GM18505 (cell line): ENCODE data around the gene MET.

Experiments
- ATAC-seq: cut with Tn5 transposase; IDR thresholded peaks from one replicate; pipeline ENCODE4 v1.9.1; 2021; ENCODE audit not compliant: unreplicated experiment
- POLR2A ChIP-seq: IDR thresholded peaks from 4 replicates; pipeline ENCODE4 v1.6.1; 2011; ENCODE audit warnings: borderline replicate concordance; ENCODE audit not compliant: insufficient read depth, insufficient read length; ENCODE audit errors: extremely low read depth

The MET gene

DNA sequence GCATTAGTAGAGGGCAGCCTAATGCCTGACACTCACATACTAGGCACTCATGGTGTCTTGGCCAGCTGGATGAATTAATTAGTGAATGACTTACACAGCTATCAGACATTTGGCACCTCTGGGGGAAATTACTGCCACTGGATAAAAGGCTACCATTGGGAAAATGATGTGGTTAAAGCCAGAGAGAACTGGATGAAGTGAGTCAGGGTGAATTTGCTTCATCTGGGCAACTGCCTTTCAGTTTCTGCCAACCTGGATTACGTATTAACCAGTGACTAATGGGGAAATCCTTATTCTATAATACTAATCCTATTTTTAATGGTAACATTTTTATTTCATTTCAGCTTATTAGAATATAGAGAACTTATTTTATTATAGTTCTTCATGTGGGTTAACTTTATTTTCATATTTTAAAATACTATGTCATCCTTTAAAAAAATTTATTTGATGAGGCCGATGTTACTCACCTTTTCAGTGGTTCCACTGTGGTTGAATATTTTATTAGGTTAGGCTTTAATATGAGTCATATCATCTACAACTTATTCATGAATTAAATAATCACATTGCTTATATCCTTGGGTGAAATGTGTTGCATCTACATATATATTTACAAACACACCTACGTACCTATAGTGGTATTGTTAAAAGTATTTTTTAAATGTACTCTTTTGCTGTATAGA, 104.8 kb downstream of the MET start:
- no peak for ATAC-seq

GRCh38 chr7:116777651-116778281, 105.8 kb downstream of the MET start:
- TF ChIP-seq POLR2A = no peak

More for the DNA sequence above, 104.8 kb downstream of the MET start:
- no peak for TF ChIP-seq POLR2A

GRCh38 chr7:116779216-116779615, 107.2 kb downstream of the MET start:
- TF ChIP-seq POLR2A = no peak
- ATAC-seq = no peak

More at GRCh38 chr7:116777651-116778281, 105.8 kb downstream of the MET start:
- no peak for ATAC-seq

DNA sequence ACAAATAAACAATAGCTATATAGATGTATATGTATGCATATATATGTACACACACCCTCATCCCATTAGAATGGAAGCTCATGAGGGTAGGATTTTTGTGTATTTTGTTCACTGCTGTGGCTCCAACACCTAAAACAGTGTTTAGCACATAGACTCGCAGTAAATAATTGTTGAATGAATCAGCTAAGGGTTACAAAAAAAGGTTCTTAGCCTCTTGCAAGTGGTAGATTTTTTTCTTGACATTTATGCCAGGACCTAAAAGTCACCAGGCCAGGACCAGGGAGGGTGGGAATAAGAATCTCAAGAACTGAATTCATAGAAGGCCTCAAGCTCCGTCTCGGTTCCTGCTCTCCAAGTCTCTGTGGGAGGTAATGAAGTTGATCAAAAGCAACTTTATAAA, 107.9 kb downstream of the MET start:
- TF ChIP-seq POLR2A = no peak
- ATAC-seq = no peak

DNA sequence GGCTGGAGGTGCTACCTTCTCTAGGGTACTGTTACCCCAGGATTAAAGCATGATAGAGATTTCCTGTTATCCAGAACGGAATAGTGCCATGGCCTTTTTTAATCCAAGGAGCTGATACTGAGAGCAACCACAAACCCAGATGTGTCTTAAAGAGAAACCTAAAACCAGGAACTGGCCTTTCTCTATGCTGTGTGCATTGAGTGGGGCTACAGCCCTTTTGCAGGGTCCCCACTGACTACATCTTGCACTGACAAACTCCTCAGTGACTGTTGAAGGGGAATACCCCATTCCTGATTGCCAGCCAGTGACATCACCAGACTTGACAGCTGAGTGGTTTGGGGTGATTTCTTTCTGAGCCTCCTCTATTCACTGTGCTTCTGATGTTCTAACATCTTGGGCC, 108.5 kb downstream of the MET start:
- TF ChIP-seq POLR2A = no peak
- no peak for ATAC-seq

DNA sequence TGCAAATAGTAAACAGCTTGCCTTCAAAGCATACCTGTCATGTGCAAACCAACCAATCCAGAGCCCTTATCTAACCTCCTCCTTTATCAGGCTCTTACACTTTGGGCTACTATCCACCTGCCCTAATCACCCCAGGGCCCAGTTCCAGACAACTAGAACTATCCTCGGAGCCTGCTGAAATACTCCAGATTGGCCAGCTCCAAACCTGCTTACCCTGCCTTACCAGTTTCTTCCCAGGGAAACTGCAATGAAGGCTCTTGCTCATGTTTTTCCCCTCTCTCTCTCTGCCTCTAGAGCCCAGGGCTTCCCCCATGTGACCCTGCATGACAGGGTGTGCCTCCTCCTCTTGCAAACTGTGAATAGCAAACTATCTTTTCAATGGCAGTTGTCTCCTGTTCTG, 109.0 kb downstream of the MET start:
- no peak for TF ChIP-seq POLR2A
- ATAC-seq = no peak

GRCh38 chr7:116781584-116781983, 109.6 kb downstream of the MET start:
- no peak for TF ChIP-seq POLR2A
- ATAC-seq = no peak

DNA sequence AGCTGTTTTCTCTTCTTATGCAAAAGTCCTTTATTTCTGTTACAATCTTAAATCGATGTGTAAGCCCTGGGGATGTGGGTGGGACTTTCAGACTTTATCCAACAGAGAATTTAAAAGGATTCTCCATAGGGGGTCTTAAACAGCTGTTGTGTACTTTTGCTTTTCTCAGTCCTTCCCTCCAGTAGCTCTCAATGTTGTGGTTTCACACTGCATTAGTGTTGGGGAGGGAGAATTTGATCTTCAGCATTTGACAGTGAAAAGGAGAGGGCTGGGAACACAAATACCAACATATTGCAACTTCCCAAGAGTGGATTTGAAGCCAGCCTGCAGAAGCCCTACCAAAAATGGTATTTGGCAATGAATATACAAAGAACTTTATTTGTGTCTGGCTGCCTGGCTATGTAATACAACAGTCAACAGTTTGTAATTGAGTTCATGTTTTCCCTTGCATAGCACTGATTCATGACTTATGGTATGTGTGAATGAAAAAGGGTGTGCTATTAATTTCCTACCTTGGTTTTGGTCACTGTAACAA, 110.2 kb downstream of the MET start:
- no peak for ATAC-seq
- TF ChIP-seq POLR2A = no peak

GRCh38 chr7:116783666-116784318, 111.8 kb downstream of the MET start:
- ATAC-seq = no peak
- TF ChIP-seq POLR2A = no peak

GRCh38 chr7:116784647-116785046, 112.7 kb downstream of the MET start:
- no peak for TF ChIP-seq POLR2A
- ATAC-seq = no peak

GRCh38 chr7:116785843-116786242, 113.8 kb downstream of the MET start:
- TF ChIP-seq POLR2A = no peak
- ATAC-seq = no peak

GRCh38 chr7:116786791-116787443, 114.9 kb downstream of the MET start:
- no peak for TF ChIP-seq POLR2A

DNA sequence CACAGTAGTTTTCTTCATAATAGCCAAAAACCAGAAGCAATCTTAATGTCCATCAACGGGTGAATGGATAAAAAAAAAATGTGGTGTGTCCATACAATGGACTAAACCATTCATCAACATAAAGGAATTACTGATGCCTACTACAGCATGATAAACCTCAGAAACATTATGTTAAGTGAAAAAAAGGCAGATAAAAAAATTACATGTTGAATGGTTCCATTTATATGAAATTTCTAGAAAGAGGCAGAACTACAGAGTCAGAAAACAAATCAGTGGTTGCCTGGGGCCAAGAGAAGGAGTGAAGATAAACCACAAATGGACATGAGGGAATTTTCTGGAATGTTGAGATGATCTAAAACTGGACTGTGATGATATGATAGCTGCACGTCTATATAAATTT, 115.9 kb downstream of the MET start:
- TF ChIP-seq POLR2A = no peak
- no peak for ATAC-seq

More at GRCh38 chr7:116786791-116787443, 114.9 kb downstream of the MET start:
- peak; percentile 98 for ATAC-seq
